Mesenchymal stem cell (in vitro differentiated cells and primary cell): ENCODE measurements around the gene NPTN.

Experiments
- DNase-seq: peaks from one replicate; pipeline ENCODE4 v3.0.0-alpha.2; 2013
- H2AFZ ChIP-seq: one replicate; pipeline ENCODE4 v1.6.1; 2013; ENCODE audit warnings: low read depth, mild to moderate bottlenecking, control low read depth, inconsistent platforms, low read length, moderate library complexity
- H2AK5ac ChIP-seq: 2 replicates; pipeline ENCODE4 v1.6.1; 2013; ENCODE audit warnings: low read length, moderate library complexity, mild to moderate bottlenecking, inconsistent platforms; ENCODE audit not compliant: severe bottlenecking
- H2BK120ac ChIP-seq: one replicate; pipeline ENCODE4 v1.6.1; 2013; ENCODE audit warnings: low read depth, mild to moderate bottlenecking, inconsistent platforms, low read length, moderate library complexity
- H2BK12ac ChIP-seq, 2 experiments: one replicate each; pipeline ENCODE4 v1.6.1; 2013; ENCODE audit warnings: inconsistent platforms in 2 of 2, low read length in 2 of 2, mild to moderate bottlenecking in 2 of 2, moderate library complexity in 2 of 2, control low read depth in 1 of 2
- H2BK15ac ChIP-seq: one replicate; pipeline ENCODE4 v1.6.1; 2013; ENCODE audit warnings: mild to moderate bottlenecking, low read depth, inconsistent platforms; ENCODE audit not compliant: poor library complexity, severe bottlenecking
- H2BK5ac ChIP-seq: 2 replicates; pipeline ENCODE4 v1.6.1; 2013; ENCODE audit warnings: low read depth, mild to moderate bottlenecking, low read length, control low read depth, inconsistent platforms; ENCODE audit not compliant: poor library complexity, severe bottlenecking
- H3K14ac ChIP-seq, 2 experiments: one replicate each; pipeline ENCODE4 v1.6.1; 2013; ENCODE audit warnings: inconsistent platforms in 2 of 2, low read length in 2 of 2, control low read depth in 1 of 2, mild to moderate bottlenecking in 1 of 2, moderate library complexity in 1 of 2
- H3K18ac ChIP-seq, 2 experiments: one replicate each; pipeline ENCODE4 v1.6.1; 2013; ENCODE audit warnings: inconsistent platforms in 2 of 2, low read length in 2 of 2, control low read depth in 1 of 2, low read depth in 1 of 2, mild to moderate bottlenecking in 1 of 2
- H3K23ac ChIP-seq, 2 experiments: one replicate each; pipeline ENCODE4 v1.6.1; 2013; ENCODE audit warnings: inconsistent platforms in 2 of 2, low read length in 2 of 2, mild to moderate bottlenecking in 2 of 2, moderate library complexity in 2 of 2, control low read depth in 1 of 2
- H3K27ac ChIP-seq: 2 replicates; pipeline ENCODE4 v1.5.1; 2013; ENCODE audit warnings: mild to moderate bottlenecking, moderate library complexity, low read length, control low read depth, inconsistent platforms; ENCODE audit not compliant: poor library complexity, severe bottlenecking
- H3K27me3 ChIP-seq, 2 experiments: 2 replicates each; pipeline versions ENCODE4 v1.6.1 to v1.7.0; 2013; ENCODE audit warnings: low read length in 2 of 2, mild to moderate bottlenecking in 2 of 2, moderate library complexity in 2 of 2, control low read depth in 1 of 2, inconsistent platforms in 1 of 2; ENCODE audit not compliant: control insufficient read depth in 1 of 2, insufficient read depth in 1 of 2
- H3K36me3 ChIP-seq, 2 experiments: 2 replicates each; pipeline versions ENCODE4 v1.6.1 to v1.7.0; 2013; ENCODE audit warnings: low read length in 2 of 2, control low read depth in 1 of 2, inconsistent platforms in 1 of 2, low read depth in 1 of 2, mild to moderate bottlenecking in 1 of 2; ENCODE audit not compliant: insufficient read depth in 2 of 2, control insufficient read depth in 1 of 2
- H3K4ac ChIP-seq, 2 experiments: one replicate each; pipeline ENCODE4 v1.6.1; 2013; ENCODE audit warnings: inconsistent platforms in 2 of 2, low read length in 2 of 2, mild to moderate bottlenecking in 2 of 2, moderate library complexity in 2 of 2, control low read depth in 1 of 2, low read depth in 1 of 2
- H3K4me1 ChIP-seq: 2 replicates; pipeline ENCODE4 v1.6.1; 2013; ENCODE audit warnings: low read depth, low read length, control low read depth; ENCODE audit not compliant: control insufficient read depth, insufficient read depth
- H3K4me2 ChIP-seq: 2 replicates; pipeline ENCODE4 v1.6.1; 2013; ENCODE audit warnings: low read length, mild to moderate bottlenecking, inconsistent platforms; ENCODE audit not compliant: poor library complexity, severe bottlenecking
- H3K4me3 ChIP-seq, 2 experiments: 2 replicates each; pipeline versions ENCODE4 v1.5.1 to v1.7.0; 2013; ENCODE audit warnings: low read length in 2 of 2, mild to moderate bottlenecking in 2 of 2, control low read depth in 1 of 2, low read depth in 1 of 2; ENCODE audit not compliant: insufficient read depth in 1 of 2
- H3K79me1 ChIP-seq: replicated peaks from 2 replicates; pipeline ENCODE4 v1.6.1; 2013; ENCODE audit warnings: mild to moderate bottlenecking, control low read depth, low read length, inconsistent platforms; ENCODE audit not compliant: poor library complexity, severe bottlenecking
- H3K9ac ChIP-seq: 2 replicates; pipeline ENCODE4 v1.7.0; 2013; ENCODE audit warnings: mild to moderate bottlenecking, low read length, moderate library complexity
- H3K9me3 ChIP-seq: 2 replicates; pipeline ENCODE4 v1.7.0; 2013; ENCODE audit warnings: mild to moderate bottlenecking, low read length; ENCODE audit not compliant: control insufficient read depth
- H4K8ac ChIP-seq: one replicate; pipeline ENCODE4 v1.6.1; 2013; ENCODE audit warnings: inconsistent platforms, mild to moderate bottlenecking, low read length, moderate library complexity
- H4K91ac ChIP-seq: one replicate; pipeline ENCODE4 v1.6.1; 2013; ENCODE audit warnings: mild to moderate bottlenecking, low read length, inconsistent platforms
- WGBS: methylation state at CpG from one replicate; pipeline ENCODE4 v1.1.7; 2013; ENCODE audit warnings: mixed read lengths; 5-methylcytosine and 5-hydroxymethylcytosine counted together

The NPTN gene

DNA sequence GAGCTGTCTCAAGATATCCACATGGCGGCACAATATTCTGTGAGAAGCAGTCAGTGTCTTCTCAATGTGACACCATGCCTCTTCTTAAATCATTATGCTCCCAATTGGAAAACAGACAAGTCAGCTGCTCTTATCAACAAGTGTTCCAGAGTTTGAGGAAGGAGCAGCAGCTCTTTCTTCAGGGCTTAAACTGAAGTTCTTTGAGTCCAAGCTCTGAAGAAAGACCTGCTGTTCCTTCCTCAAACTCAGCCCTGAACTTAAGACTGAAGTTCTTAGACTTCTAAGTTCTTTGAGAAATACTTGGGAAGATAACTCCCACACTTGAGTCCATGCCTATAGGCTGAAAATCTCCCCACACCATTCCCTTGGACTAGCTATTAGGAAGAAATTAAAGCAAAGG is 43.4 kb downstream of the NPTN start:
- DNase-seq = no peak

DNA sequence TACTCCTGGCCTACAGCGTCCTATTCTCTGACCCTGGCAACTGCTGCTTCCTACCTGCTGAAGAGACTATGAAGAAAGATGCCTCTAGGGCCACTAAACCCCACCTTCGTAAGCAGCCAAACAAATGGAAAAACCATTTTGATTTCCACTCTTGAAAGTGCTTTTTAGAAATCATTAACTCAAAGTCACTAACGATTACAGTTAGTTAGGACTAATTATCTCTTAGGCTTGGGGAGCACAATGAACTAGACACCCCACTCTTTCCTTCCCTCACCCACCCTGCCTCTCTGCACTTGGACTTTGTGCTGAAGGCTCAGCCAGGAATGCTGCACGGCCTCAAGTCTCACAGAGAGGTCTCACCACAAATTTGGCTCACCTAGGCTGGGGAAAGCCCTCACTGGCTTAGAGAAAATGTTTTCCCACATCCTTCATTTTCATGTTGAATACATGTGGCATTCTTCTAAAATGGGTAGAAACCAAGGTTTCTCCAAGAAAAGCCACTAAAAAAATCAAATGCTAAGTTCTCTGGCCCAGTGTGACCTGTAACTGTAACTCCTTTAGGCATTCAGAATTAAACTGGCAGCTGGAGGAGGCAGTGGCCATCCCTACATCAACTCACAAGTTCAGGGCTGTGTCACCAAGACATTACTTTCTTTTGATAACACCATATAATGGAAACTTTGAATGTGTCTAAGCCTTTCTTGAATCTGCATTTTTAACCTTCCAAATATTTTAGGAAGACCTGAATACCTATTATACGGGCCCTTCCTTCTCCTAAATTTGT is 47.1 kb downstream of the NPTN start:
- Histone ChIP-seq H3K9ac (no peak overlapping the region), H2BK15ac (no peak overlapping the region), H4K8ac (no peak overlapping the region), H2BK12ac (no peak overlapping the region), H3K14ac (no peak overlapping the region), H2BK5ac (no peak overlapping the region), H4K91ac (no peak overlapping the region), H3K4me2 (no peak overlapping the region), H2AFZ (no peak overlapping the region), H3K4ac (no peak overlapping the region), H3K9me3 (no peaks in the 10 kb centered on the region), H3K4me1 (no peaks in the 10 kb centered on the region), H3K27ac (no peak overlapping the region), H2AK5ac (no peak overlapping the region), H3K79me1 (peaks cover 40% of the 10 kb centered on the region), H3K27me3 (no peaks in the 10 kb centered on the region), H2BK120ac (no peak overlapping the region), H3K36me3 (peaks cover 29 to 92% of the 10 kb centered on the region in 2 experiments), H3K18ac (no peak overlapping the region), H3K4me3 (no peak overlapping the region), H3K23ac (no peak overlapping the region)
- DNase-seq = no peak
- 100% methylated on average over 5 of the region's 5 CpGs for WGBS

More for the DNA sequence above, 43.4 kb downstream of the NPTN start:
- Histone ChIP-seq H3K27ac (no peak overlapping the region), H3K79me1 (peaks cover 48% of the 10 kb centered on the region), H2AFZ (no peak overlapping the region), H3K14ac (no peak overlapping the region), H3K9ac (no peak overlapping the region), H3K4me3 (no peak overlapping the region), H2BK12ac (no peak overlapping the region), H3K23ac (no peak overlapping the region), H3K4me1 (no peaks in the 10 kb centered on the region), H4K8ac (no peak overlapping the region), H3K18ac (no peak overlapping the region), H2BK5ac (no peak overlapping the region), H2BK15ac (no peak overlapping the region), H3K4ac (no peak overlapping the region), H3K27me3 (no peaks in the 10 kb centered on the region), H2BK120ac (no peak overlapping the region), H2AK5ac (no peak overlapping the region), H3K9me3 (no peaks in the 10 kb centered on the region), H3K4me2 (no peak overlapping the region), H4K91ac (no peak overlapping the region), H3K36me3 (peaks cover 17 to 66% of the 10 kb centered on the region in 2 experiments)
- 94% methylated on average over 1 of the region's 1 CpG for WGBS

DNA sequence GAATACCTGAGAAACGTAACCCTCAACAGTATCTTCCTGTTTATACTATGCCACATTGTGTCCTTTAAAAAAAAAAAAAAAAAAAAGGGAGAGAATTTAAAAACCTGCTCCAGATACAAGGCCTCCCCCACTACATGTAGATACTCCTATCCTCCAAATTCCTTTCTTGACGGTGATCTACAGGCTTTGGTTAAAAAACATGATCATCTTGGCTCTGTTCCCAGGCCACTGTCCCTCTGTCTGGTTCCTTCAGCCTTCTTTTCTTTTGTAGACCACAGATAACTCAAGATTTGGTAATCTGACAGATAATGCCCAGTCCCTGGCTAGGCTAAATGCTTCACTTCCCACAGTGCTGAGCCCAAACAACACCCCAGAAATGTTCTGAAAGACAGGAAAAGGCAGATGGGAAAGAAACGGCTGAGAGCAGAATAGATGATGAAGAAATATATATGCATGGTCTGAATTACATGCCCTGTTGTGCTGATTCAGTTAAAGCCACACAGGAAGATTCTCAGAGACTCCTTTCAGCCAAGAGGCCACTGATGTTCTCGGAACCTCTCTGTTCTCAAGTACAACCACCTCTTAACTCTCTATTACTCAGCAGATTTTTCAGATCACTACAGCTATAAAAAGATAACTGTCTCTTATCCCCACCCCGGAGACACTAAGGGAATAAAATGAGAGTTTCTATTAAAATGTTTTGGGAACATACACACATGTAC is 48.3 kb downstream of the NPTN start:
- Histone ChIP-seq H2AK5ac (no peak overlapping the region), H2AFZ (no peak overlapping the region), H2BK5ac (no peak overlapping the region), H3K27me3 (no peaks in the 10 kb centered on the region), H3K9me3 (no peaks in the 10 kb centered on the region), H3K79me1 (peaks cover 33% of the 10 kb centered on the region), H3K4me3 (no peak overlapping the region), H2BK15ac (no peak overlapping the region), H3K4me1 (no peaks in the 10 kb centered on the region), H4K8ac (no peak overlapping the region), H2BK12ac (no peak overlapping the region), H3K18ac (no peak overlapping the region), H3K4ac (no peak overlapping the region), H3K4me2 (no peak overlapping the region), H2BK120ac (no peak overlapping the region), H3K23ac (no peak overlapping the region), H3K9ac (no peak overlapping the region), H3K27ac (no peak overlapping the region), H3K14ac (no peak overlapping the region), H4K91ac (no peak overlapping the region), H3K36me3 (peaks cover 27 to 93% of the 10 kb centered on the region in 2 experiments)
- DNase-seq = peak; percentile 44
- 77% methylated on average over 3 of the region's 5 CpGs for WGBS

DNA sequence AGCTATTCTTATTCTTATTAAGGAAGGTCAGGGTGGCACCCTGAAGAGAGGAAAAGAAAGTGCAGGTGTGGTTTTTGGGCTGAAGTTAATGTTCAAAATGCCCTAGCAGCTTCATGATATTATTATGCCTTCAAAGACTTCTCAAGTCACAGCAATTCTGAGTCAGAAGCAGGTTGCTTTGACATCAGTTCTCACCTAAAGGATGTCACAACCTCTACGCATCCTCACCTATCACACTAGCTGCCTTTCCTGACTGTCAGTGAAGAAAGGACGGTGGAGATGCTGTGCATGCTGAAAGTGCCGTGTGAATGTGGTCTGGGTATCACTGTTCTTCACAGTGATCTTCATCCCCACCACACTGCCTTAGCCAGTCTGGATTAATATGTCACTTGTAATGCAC is 49.6 kb downstream of the NPTN start:
- Histone ChIP-seq H3K79me1 (peaks cover 28% of the 10 kb centered on the region), H3K27ac (no peak overlapping the region), H3K9me3 (no peaks in the 10 kb centered on the region), H2BK5ac (no peak overlapping the region), H2BK15ac (no peak overlapping the region), H3K9ac (no peak overlapping the region), H3K18ac (no peak overlapping the region), H3K4me2 (no peak overlapping the region), H2AK5ac (no peak overlapping the region), H3K27me3 (no peaks in the 10 kb centered on the region), H3K4ac (no peak overlapping the region), H2AFZ (no peak overlapping the region), H3K36me3 (peaks cover 26 to 87% of the 10 kb centered on the region in 2 experiments), H3K23ac (no peak overlapping the region), H2BK12ac (no peak overlapping the region), H3K14ac (no peak overlapping the region), H2BK120ac (no peak overlapping the region), H3K4me3 (no peak overlapping the region), H4K91ac (no peak overlapping the region), H4K8ac (no peak overlapping the region), H3K4me1 (no peaks in the 10 kb centered on the region)
- DNase-seq = no peak
- 100% methylated on average over 3 of the region's 3 CpGs for WGBS
